Stimulated activated CD4-positive, alpha-beta T cell treated with anti-CD3 and anti-CD28 coated beads, Interleukin-2, amount 100 ng/mL, for 48 hours (primary cell): ENCODE results near the gene HTR7.
"Not testable (repeated sequence)": the region's sequence is repeated elsewhere in the genome, so short reads cannot be mapped to it uniquely, and the experiment has no call there.

Experiments
- DNase-seq, 2 donors: peaks; one replicate each; pipeline ENCODE4 v3.0.0-alpha.2; 2020

Gene HTR7

DNA sequence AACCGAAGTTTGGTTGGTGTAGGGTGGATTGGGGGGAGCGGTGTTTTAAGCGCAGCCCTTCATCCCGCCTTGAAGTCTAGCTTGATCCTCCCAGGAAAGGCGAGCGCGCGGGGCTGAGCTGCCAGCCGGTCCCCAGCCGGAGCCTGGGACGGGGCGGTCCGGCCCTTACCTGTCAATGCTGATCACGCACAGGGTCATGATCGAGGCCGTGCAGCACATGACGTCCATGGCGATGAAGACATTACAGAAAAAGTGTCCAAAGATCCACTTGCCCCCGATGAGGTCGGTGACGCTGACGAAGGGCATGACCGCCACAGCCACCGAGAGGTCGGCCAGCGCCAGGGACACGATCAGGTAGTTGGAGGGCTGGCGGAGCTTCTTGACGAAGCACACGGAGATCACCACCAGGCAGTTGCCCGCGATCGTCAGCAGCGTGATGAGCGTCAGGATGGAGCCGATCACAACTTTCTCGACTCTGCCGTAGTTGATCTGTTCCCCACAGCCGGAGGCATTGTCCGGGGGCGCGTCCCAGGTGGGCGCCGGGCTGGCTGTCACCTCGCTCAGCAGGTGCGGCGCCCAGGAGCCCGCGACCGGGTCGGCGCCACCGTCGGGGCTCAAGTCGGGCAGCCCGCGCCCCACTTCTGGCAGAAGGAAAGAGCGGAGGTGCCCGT lies 740 bp downstream of the HTR7 start:
- DNase-seq, result no peak

- no peak for DNase-seq
These were observed 1.6 kb downstream of the HTR7 start for GRCh38 chr10:90856261-90856660.

DNA sequence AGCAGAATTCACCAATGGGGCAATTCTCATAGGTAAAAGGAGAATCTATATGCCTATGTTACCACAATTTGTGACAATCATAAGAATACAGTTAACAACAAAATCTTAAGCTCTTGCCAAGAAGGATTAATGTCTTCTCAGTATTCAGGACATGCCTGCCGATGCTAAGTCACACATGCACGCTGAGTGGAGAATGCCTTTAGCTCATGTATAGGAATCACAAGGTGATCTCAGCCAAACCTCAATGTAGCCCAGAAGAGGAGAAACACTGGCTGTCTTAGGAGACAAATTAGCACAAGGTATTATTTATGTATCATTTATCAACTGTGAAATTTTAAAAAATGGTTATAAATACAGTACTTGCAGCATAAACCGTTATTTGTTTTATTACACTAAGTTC lies 2.7 kb downstream of the HTR7 start:
- no peak for DNase-seq

- no peak for DNase-seq
These were observed 7.7 kb downstream of the HTR7 start for GRCh38 chr10:90849956-90850749.

- no peak for DNase-seq
These were observed 10.4 kb downstream of the HTR7 start for GRCh38 chr10:90847436-90847835.

- DNase-seq, result no peak
These were observed 11.1 kb downstream of the HTR7 start for GRCh38 chr10:90846746-90847145.

DNA sequence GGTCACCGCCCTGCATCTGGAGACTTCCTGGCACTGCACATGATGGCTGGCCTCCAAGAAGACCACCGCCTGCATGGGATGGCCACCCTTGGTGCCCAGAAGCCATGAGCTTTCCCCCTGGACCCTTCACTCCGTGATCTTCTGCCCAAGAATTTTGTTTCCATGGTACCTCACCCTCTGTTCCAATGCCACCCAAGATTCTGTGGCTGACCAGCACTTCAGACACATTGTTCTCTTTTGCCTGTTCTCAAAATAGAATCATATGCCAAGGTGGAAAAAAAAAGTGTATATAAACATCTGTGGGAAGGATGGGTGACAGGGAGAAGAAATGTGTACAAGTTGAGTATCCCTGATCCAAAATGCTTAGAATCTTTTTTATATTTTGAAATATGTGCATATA lies 12.1 kb downstream of the HTR7 start:
- no peak for DNase-seq

- DNase-seq, result no peak
These were observed 15.1 kb downstream of the HTR7 start for GRCh38 chr10:90842725-90843124.

DNA sequence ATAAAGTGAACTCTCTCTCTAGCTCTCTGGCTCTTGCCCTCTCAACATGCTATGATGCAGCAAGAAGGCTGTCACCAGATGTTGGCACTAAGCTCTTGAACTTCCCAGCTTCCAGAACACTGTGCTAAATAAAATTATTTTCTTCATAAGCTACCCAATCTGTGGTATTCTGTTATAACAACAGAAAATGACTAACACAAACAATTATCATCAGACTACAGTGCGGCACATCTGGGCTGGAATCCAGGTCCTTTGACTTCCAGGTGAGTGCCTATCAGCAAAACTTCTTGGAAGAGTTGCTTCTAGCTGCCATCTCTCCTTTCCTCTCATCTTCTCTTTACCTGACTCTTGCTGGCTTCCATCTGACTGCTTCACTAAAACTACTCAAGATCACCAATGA lies 20.4 kb downstream of the HTR7 start:
- no peak for DNase-seq

GRCh38 chr10:90834326-90834725 lies 23.5 kb downstream of the HTR7 start:
- no peak for DNase-seq

- DNase-seq, result no peak
These were observed 25.7 kb downstream of the HTR7 start for GRCh38 chr10:90832111-90832510.

DNA sequence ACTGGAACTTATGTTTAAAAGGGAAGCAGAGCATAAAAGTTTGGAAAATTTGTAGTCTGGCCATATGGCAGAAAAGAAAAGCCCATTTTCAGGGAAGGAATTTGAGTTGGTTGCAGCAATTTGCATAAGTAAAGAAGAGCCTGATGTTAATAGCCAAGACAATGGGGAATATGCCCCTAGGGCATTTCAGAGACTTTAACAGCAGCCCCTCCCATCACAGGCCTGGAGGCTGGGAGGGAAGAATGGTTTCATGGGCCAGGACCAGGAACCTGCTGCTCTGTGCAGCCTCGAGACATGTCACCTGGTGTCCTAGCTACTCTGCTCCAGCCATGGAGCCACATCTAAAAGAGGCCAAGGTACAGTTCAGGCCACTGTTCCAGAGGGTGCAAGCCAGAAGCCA lies 35.3 kb downstream of the HTR7 start:
- DNase-seq, result no peak

- not testable (repeated sequence) for DNase-seq
These were observed 36.0 kb downstream of the HTR7 start for GRCh38 chr10:90821864-90822263.

DNA sequence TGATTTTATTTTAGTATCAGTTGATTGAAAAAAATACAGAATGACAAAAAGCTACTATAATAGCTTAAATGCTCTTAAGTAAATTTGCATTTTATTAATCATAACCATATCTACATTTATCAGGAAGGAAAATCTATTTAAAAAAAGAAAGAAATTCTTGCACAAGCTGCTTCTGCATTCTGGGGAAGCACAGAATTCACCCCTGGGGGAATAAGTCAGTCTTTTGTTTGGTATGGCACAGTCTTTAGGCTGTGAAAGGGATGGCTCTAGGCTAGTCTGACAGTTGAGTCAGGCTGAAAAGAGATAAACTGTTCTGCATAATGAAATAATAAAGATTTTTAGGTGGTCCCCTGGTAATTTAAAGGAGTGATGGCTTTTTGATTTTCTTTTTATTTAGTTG lies 37.9 kb downstream of the HTR7 start:
- DNase-seq, result no peak

DNA sequence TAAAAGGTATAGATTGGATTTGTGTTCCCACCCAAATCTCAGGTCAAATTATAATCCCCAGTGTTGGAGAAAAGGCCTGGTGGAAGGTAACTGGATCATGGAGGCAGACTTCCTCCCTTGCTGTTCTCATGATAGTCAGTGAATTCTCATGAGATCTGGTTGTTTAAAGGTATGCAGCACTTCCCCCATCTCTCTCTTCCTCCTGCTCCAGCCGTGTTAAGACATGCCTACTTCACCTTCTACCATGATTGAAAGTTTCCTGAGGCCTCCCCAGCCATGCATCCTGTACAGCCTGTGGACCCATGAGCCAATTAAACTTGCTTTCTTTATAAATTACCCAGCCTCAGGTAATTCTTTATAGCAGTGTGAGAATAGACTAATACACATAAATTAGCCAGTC lies 39.1 kb downstream of the HTR7 start:
- no peak for DNase-seq

- DNase-seq, result no peak
These were observed 40.5 kb downstream of the HTR7 start for GRCh38 chr10:90817128-90817889.

- no peak for DNase-seq
These were observed 41.4 kb downstream of the HTR7 start for GRCh38 chr10:90816466-90816865.

DNA sequence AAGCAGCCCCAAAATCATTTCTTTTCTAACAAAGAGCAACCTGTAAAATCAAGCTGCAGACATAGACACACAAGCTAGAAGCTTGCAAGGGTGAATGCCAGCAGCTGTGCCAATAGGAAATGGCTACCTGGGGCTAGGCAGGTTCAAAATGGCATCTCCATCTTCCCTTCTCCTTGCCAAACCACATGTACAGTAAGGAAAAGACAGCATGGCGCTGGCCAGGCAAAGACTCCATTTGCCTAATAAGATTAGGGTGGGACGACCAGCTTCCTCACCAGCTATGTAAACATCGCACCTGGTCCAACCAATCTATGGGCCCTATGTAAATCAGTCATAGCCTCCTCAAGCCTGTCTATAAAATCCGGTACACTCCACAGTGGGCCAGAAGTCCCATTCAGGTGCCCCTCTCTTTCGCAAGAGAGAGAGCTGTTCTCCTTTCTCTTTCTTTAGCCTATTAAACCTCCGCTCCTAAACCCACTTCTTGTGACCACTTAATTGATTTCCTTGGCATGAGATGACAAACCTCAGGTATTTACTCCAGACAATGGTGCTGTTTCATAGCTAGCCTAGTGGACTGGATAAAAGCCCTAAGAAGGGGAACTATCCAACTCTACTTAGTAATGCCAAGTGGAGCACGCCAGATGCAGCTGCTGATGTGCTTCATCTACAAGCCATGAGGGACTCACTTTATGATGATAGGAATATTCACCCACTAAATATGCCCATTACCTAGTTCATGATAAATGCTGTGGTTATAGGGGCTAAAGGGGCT lies 44.1 kb downstream of the HTR7 start:
- no peak for DNase-seq

- not testable (repeated sequence) for DNase-seq
These were observed 50.7 kb downstream of the HTR7 start for GRCh38 chr10:90807106-90807505.

- DNase-seq, result no peak
These were observed 51.2 kb downstream of the HTR7 start for GRCh38 chr10:90806677-90807076.

GRCh38 chr10:90805206-90805605 lies 52.6 kb downstream of the HTR7 start:
- no peak for DNase-seq

- DNase-seq, result no peak
These were observed 53.5 kb downstream of the HTR7 start for GRCh38 chr10:90804354-90804753.

- DNase-seq, result no peak
These were observed 56.2 kb downstream of the HTR7 start for GRCh38 chr10:90801608-90802007.
